ACC112 (cell line): ENCODE data around the gene CYP26A1.

Experiments used
- H2AFZ ChIP-seq: fragments of 200-600 bp; sonication (generic); one replicate; pipeline ENCODE4 v1.6.0; 2017; ENCODE audit warnings: antibody characterized with exemption, low read length; ENCODE audit not compliant: unreplicated experiment
- H3K27ac ChIP-seq: fragments of 200-600 bp; sonication (generic); 2 replicates; pipeline ENCODE4 v1.5.1; 2014; ENCODE audit warnings: low read depth, mild to moderate bottlenecking, antibody characterized with exemption, low read length, moderate library complexity
- H3K27me3 ChIP-seq: fragments of 200-600 bp; sonication (generic); 2 replicates; pipeline ENCODE4 v1.6.1; 2014; ENCODE audit warnings: mild to moderate bottlenecking, antibody characterized with exemption, low read length, moderate library complexity, mixed read lengths; ENCODE audit not compliant: insufficient read depth
- H3K36me3 ChIP-seq: fragments of 200-600 bp; sonication (generic); 2 replicates; pipeline ENCODE4 v1.6.1; 2016; ENCODE audit warnings: mild to moderate bottlenecking, antibody characterized with exemption, low read length, moderate library complexity, mixed read lengths; ENCODE audit not compliant: insufficient read depth
- H3K4me1 ChIP-seq: fragments of 200-600 bp; sonication (generic); one replicate; pipeline ENCODE4 v1.6.1; 2016; ENCODE audit warnings: low read length, mixed read lengths; ENCODE audit not compliant: insufficient read depth, unreplicated experiment, control insufficient read depth
- H3K4me3 ChIP-seq: fragments of 200-600 bp; sonication (generic); 2 replicates; pipeline ENCODE4 v1.5.1; 2014; ENCODE audit warnings: mild to moderate bottlenecking, low read depth, low read length
- H3K79me2 ChIP-seq: fragments of 200-600 bp; sonication (generic); one replicate; pipeline ENCODE4 v1.6.0; 2016; ENCODE audit warnings: low read length; ENCODE audit not compliant: control insufficient read depth, unreplicated experiment, insufficient read depth

Gene CYP26A1

GRCh38 chr10:93081318-93081717 lies 7.6 kb downstream of the CYP26A1 start:
- Histone ChIP-seq H3K36me3 (no peaks in the 10 kb centered on the region), H2AFZ (no peak overlapping the region), H3K79me2 (no peaks in the 10 kb centered on the region), H3K4me1 (peaks cover 4% of the 10 kb centered on the region), H3K27me3 (peaks cover 36% of the 10 kb centered on the region), H3K4me3 (no peak overlapping the region), H3K27ac (no peak overlapping the region)

GRCh38 chr10:93081834-93082233 lies 8.1 kb downstream of the CYP26A1 start:
- H3K27me3 ChIP-seq: peaks cover 36% of the 10 kb centered on the region
- no peaks in the 10 kb centered on the region for H3K36me3 ChIP-seq
- no peaks in the 10 kb centered on the region for H3K79me2 ChIP-seq
- no peak overlapping the region for H3K27ac ChIP-seq
- H3K4me1 ChIP-seq: peaks cover 4% of the 10 kb centered on the region
- no peak overlapping the region for H3K4me3 ChIP-seq
- H2AFZ ChIP-seq: no peak overlapping the region

- H3K36me3 ChIP-seq: no peaks in the 10 kb centered on the region
- peaks cover 4% of the 10 kb centered on the region for H3K4me1 ChIP-seq
- H3K4me3 ChIP-seq: no peak overlapping the region
- no peaks in the 10 kb centered on the region for H3K79me2 ChIP-seq
- no peak overlapping the region for H3K27ac ChIP-seq
- H3K27me3 ChIP-seq: 0 out of 2 replicates have a peak, but pooled peaks cover 22% of the 10 kb centered on the region
- H2AFZ ChIP-seq: no peak overlapping the region
Observed at GRCh38 chr10:93083743-93084539, 10.2 kb downstream of the CYP26A1 start.

- Histone ChIP-seq H3K27me3 (0 out of 2 replicates have a peak, but pooled peaks cover 22% of the 10 kb centered on the region), H3K36me3 (no peaks in the 10 kb centered on the region), H3K79me2 (no peaks in the 10 kb centered on the region), H3K4me1 (no peaks in the 10 kb centered on the region), H3K4me3 (no peak overlapping the region), H3K27ac (no peak overlapping the region), H2AFZ (no peak overlapping the region)
Observed at GRCh38 chr10:93085272-93085859, 11.7 kb downstream of the CYP26A1 start.

GRCh38 chr10:93086289-93086688 lies 12.6 kb downstream of the CYP26A1 start:
- Histone ChIP-seq H3K27ac (no peak overlapping the region), H3K79me2 (no peaks in the 10 kb centered on the region), H3K27me3 (0 out of 2 replicates have a peak, but pooled peaks cover 20% of the 10 kb centered on the region), H3K4me3 (no peak overlapping the region), H2AFZ (no peak overlapping the region), H3K36me3 (no peaks in the 10 kb centered on the region), H3K4me1 (no peaks in the 10 kb centered on the region)

- Histone ChIP-seq H3K27me3 (0 out of 2 replicates have a peak, but pooled peaks cover 14% of the 10 kb centered on the region), H3K4me1 (no peaks in the 10 kb centered on the region), H3K79me2 (no peaks in the 10 kb centered on the region), H3K27ac (no peak overlapping the region), H3K36me3 (no peaks in the 10 kb centered on the region), H2AFZ (no peak overlapping the region), H3K4me3 (no peak overlapping the region)
Observed at GRCh38 chr10:93087846-93088245, 14.2 kb downstream of the CYP26A1 start.

GRCh38 chr10:93088466-93088865 lies 14.8 kb downstream of the CYP26A1 start:
- no peaks in the 10 kb centered on the region for H3K79me2 ChIP-seq
- no peak overlapping the region for H2AFZ ChIP-seq
- H3K4me3 ChIP-seq: no peak overlapping the region
- no peaks in the 10 kb centered on the region for H3K4me1 ChIP-seq
- no peaks in the 10 kb centered on the region for H3K36me3 ChIP-seq
- 0 out of 2 replicates have a peak, but pooled peaks cover 14% of the 10 kb centered on the region for H3K27me3 ChIP-seq
- no peak overlapping the region for H3K27ac ChIP-seq

- no peaks in the 10 kb centered on the region for H3K36me3 ChIP-seq
- H2AFZ ChIP-seq: no peak overlapping the region
- no peak overlapping the region for H3K4me3 ChIP-seq
- H3K79me2 ChIP-seq: no peaks in the 10 kb centered on the region
- 0 out of 2 replicates have a peak, but pooled peaks cover 12% of the 10 kb centered on the region for H3K27me3 ChIP-seq
- H3K4me1 ChIP-seq: no peaks in the 10 kb centered on the region
- no peak overlapping the region for H3K27ac ChIP-seq
Observed at GRCh38 chr10:93090619-93091018, 16.9 kb downstream of the CYP26A1 start.

GRCh38 chr10:93091960-93092359 lies 18.3 kb downstream of the CYP26A1 start:
- Histone ChIP-seq H3K4me1 (no peaks in the 10 kb centered on the region), H3K79me2 (no peaks in the 10 kb centered on the region), H3K36me3 (no peaks in the 10 kb centered on the region), H3K27me3 (no peaks in the 10 kb centered on the region), H2AFZ (no peak overlapping the region), H3K4me3 (no peak overlapping the region), H3K27ac (no peak overlapping the region)

GRCh38 chr10:93095225-93095624 lies 21.5 kb downstream of the CYP26A1 start:
- Histone ChIP-seq H3K27me3 (no peaks in the 10 kb centered on the region), H3K4me1 (no peaks in the 10 kb centered on the region), H2AFZ (no peak overlapping the region), H3K27ac (no peak overlapping the region), H3K79me2 (no peaks in the 10 kb centered on the region), H3K4me3 (no peak overlapping the region), H3K36me3 (no peaks in the 10 kb centered on the region)

- Histone ChIP-seq H3K27ac (no peak overlapping the region), H3K27me3 (no peaks in the 10 kb centered on the region), H3K36me3 (no peaks in the 10 kb centered on the region), H3K4me1 (no peaks in the 10 kb centered on the region), H3K4me3 (no peak overlapping the region), H3K79me2 (no peaks in the 10 kb centered on the region), H2AFZ (no peak overlapping the region)
Observed at GRCh38 chr10:93096901-93097300, 23.2 kb downstream of the CYP26A1 start.
